Loucy (cell line): ENCODE measurements around the gene DNM3.
A peak's percentile ranks its signal among the peaks of the same experiment; 100 is the strongest.
"Not testable (repeated sequence)": the region's sequence is repeated elsewhere in the genome, so short reads cannot be mapped to it uniquely, and the experiment has no call there.

Source experiments
- H2AFZ ChIP-seq: fragments of 200-600 bp; sonication (generic); 2 replicates; pipeline ENCODE4 v1.6.0; 2016; ENCODE audit warnings: antibody characterized with exemption, mild to moderate bottlenecking, low read length, moderate library complexity
- H3F3A ChIP-seq: fragments of 200-600 bp; 2 replicates; pipeline ENCODE4 v1.6.0; 2016; ENCODE audit warnings: antibody characterized with exemption, low read depth, mild to moderate bottlenecking
- H3K27me3 ChIP-seq: fragments of 200-600 bp; sonication (generic); 2 replicates; pipeline ENCODE4 v1.6.1; 2014; ENCODE audit warnings: low read length, mild to moderate bottlenecking; ENCODE audit not compliant: insufficient read depth, poor library complexity, severe bottlenecking
- H3K36me3 ChIP-seq: fragments of 200-600 bp; sonication (generic); 2 replicates; pipeline ENCODE4 v1.6.1; 2016; ENCODE audit warnings: low read length; ENCODE audit not compliant: insufficient read depth
- H3K4me1 ChIP-seq: fragments of 200-600 bp; sonication (generic); 2 replicates; pipeline ENCODE4 v1.5.1; 2014; ENCODE audit warnings: low read length, mild to moderate bottlenecking; ENCODE audit not compliant: insufficient read depth, poor library complexity, severe bottlenecking
- H3K4me2 ChIP-seq: fragments of 200-600 bp; sonication (generic); 2 replicates; pipeline ENCODE4 v1.6.0; 2014; ENCODE audit warnings: antibody characterized with exemption, low read length, low read depth, mild to moderate bottlenecking; ENCODE audit not compliant: poor library complexity, severe bottlenecking
- H3K4me3 ChIP-seq: fragments of 200-600 bp; sonication (generic); 2 replicates; pipeline ENCODE4 v1.5.1; 2014; ENCODE audit warnings: low read length, mild to moderate bottlenecking, mixed read lengths; ENCODE audit not compliant: poor library complexity, severe bottlenecking
- H3K79me2 ChIP-seq: fragments of 200-600 bp; sonication (generic); 2 replicates; pipeline ENCODE4 v1.6.1; 2014; ENCODE audit warnings: low read length; ENCODE audit not compliant: insufficient read depth
- H3K9ac ChIP-seq: fragments of 200-600 bp; sonication (generic); 2 replicates; pipeline ENCODE4 v1.6.0; 2014; ENCODE audit warnings: mild to moderate bottlenecking, low read depth, low read length, moderate library complexity; ENCODE audit not compliant: poor library complexity, severe bottlenecking
- H3K9me2 ChIP-seq: fragments of 200-600 bp; sonication (generic); replicated peaks from 2 replicates; pipeline ENCODE4 v1.6.1; 2016; ENCODE audit warnings: low read depth, low read length, mixed read lengths
- H3K9me3 ChIP-seq: fragments of 200-600 bp; sonication (generic); 2 replicates; pipeline ENCODE4 v1.6.1; 2014; ENCODE audit warnings: mild to moderate bottlenecking, antibody characterized with exemption, low read length, low read depth; ENCODE audit not compliant: insufficient read depth
- H4K20me1 ChIP-seq: fragments of 200-600 bp; sonication (generic); 2 replicates; pipeline ENCODE4 v1.6.0; 2014; ENCODE audit warnings: antibody characterized with exemption, low read length, mild to moderate bottlenecking; ENCODE audit not compliant: insufficient read depth, poor library complexity, severe bottlenecking
- EZH2phosphoT487 ChIP-seq: fragments of 200-600 bp; IDR thresholded peaks from 2 replicates; pipeline ENCODE4 v1.6.1; 2018; ENCODE audit warnings: antibody characterized with exemption, mild to moderate bottlenecking, moderate library complexity, borderline replicate concordance
- TF ChIP-seq, protein P1 (sequence below): fragments of 200-600 bp; sonication (generic); conservative IDR thresholded peaks from 2 replicates; pipeline ENCODE4 v1.5.1; 2014; ENCODE audit warnings: mild to moderate bottlenecking, antibody characterized with exemption, low read length

The DNM3 gene

GRCh38 chr1:172043900-172044299, 202.6 kb downstream of the DNM3 start:
- Histone ChIP-seq H3K36me3 (no peaks in the 10 kb centered on the region), H2AFZ (peak overlapping the region; percentile 49; the same call in 1 of the 2 replicates), H3K27me3 (no peaks in the 10 kb centered on the region), H3K9me2 (no peaks in the 10 kb centered on the region), H3K4me1 (peaks cover 11% of the 10 kb centered on the region), H4K20me1 (no peaks in the 10 kb centered on the region), H3K4me3 (peak overlapping the region; percentile 13), H3F3A (no peaks in the 10 kb centered on the region), H3K9me3 (no peaks in the 10 kb centered on the region), H3K4me2 (peak overlapping the region; percentile 44), H3K79me2 (no peaks in the 10 kb centered on the region), H3K9ac (no peak overlapping the region)
- no peak for TF ChIP-seq EZH2phosphoT487

- H4K20me1 ChIP-seq, result no peaks in the 10 kb centered on the region
- no peaks in the 10 kb centered on the region for H3K9me3 ChIP-seq
- no peaks in the 10 kb centered on the region for H3K9me2 ChIP-seq
- H3F3A ChIP-seq, result no peaks in the 10 kb centered on the region
- no peaks in the 10 kb centered on the region for H3K27me3 ChIP-seq
- no peaks in the 10 kb centered on the region for H3K79me2 ChIP-seq
- H3K9ac ChIP-seq, result no peak overlapping the region
- no peak overlapping the region for H2AFZ ChIP-seq
- TF ChIP-seq, protein P1, sequence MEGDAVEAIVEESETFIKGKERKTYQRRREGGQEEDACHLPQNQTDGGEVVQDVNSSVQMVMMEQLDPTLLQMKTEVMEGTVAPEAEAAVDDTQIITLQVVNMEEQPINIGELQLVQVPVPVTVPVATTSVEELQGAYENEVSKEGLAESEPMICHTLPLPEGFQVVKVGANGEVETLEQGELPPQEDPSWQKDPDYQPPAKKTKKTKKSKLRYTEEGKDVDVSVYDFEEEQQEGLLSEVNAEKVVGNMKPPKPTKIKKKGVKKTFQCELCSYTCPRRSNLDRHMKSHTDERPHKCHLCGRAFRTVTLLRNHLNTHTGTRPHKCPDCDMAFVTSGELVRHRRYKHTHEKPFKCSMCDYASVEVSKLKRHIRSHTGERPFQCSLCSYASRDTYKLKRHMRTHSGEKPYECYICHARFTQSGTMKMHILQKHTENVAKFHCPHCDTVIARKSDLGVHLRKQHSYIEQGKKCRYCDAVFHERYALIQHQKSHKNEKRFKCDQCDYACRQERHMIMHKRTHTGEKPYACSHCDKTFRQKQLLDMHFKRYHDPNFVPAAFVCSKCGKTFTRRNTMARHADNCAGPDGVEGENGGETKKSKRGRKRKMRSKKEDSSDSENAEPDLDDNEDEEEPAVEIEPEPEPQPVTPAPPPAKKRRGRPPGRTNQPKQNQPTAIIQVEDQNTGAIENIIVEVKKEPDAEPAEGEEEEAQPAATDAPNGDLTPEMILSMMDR, result no peak
- no peak for TF ChIP-seq EZH2phosphoT487
- H3K4me3 ChIP-seq, result no peak overlapping the region
- H3K4me1 ChIP-seq, result no peaks in the 10 kb centered on the region
- no peak overlapping the region for H3K4me2 ChIP-seq
- no peaks in the 10 kb centered on the region for H3K36me3 ChIP-seq
Observed at GRCh38 chr1:172051898-172052297, 210.6 kb downstream of the DNM3 start.

- Histone ChIP-seq H4K20me1 (no peaks in the 10 kb centered on the region), H3K9me3 (no peaks in the 10 kb centered on the region), H3K9me2 (no peaks in the 10 kb centered on the region), H3K36me3 (no peaks in the 10 kb centered on the region), H3K9ac (no peak overlapping the region), H3F3A (no peaks in the 10 kb centered on the region), H3K27me3 (no peaks in the 10 kb centered on the region), H2AFZ (no peak overlapping the region), H3K4me1 (no peaks in the 10 kb centered on the region), H3K79me2 (no peaks in the 10 kb centered on the region), H3K4me3 (no peak overlapping the region), H3K4me2 (no peak overlapping the region)
- TF ChIP-seq, protein P1, result no peak
Observed at GRCh38 chr1:172054172-172054571, 212.9 kb downstream of the DNM3 start.

GRCh38 chr1:172055816-172056419, 214.6 kb downstream of the DNM3 start:
- not testable (repeated sequence) for H3K4me2 ChIP-seq, H3K4me3 ChIP-seq, H3K36me3 ChIP-seq, H3K27me3 ChIP-seq, H2AFZ ChIP-seq, H3K79me2 ChIP-seq, H4K20me1 ChIP-seq, H3K4me1 ChIP-seq, H3K9me3 ChIP-seq, H3K9me2 ChIP-seq, H3F3A ChIP-seq, H3K9ac ChIP-seq
